ENCODE measurements around the gene RHBDD1. TPM values are rescaled to one million over a fixed set of nuclear protein-coding genes. Genes with fewer than 3 reads are reported as not detected.

RHBDD1 gene
- polyA plus RNA-seq, 1 of the 3 experiments (the other 2 are of a cell fraction) = 10.3 TPM

DNA sequence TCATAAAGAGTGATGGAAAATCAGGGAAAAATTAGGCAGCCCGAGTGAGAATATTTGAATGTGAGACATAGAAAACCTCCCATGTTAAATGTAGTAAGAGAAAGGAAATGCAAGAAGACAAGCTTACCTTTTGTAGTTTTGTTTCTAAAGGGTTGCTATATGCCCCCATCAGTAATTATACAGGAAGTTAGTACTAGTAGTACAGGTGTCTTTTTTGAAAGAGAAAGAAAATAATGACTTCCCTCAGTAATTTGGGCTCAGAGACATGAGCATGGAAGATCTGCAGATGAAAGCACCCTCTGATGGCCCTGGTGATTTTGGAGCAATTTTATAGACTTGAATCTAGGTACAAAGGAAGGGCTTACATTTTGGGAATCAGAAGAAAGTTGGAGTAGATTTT is 80.8 kb downstream of the RHBDD1 start:
- no peak for DNase-seq

DNA sequence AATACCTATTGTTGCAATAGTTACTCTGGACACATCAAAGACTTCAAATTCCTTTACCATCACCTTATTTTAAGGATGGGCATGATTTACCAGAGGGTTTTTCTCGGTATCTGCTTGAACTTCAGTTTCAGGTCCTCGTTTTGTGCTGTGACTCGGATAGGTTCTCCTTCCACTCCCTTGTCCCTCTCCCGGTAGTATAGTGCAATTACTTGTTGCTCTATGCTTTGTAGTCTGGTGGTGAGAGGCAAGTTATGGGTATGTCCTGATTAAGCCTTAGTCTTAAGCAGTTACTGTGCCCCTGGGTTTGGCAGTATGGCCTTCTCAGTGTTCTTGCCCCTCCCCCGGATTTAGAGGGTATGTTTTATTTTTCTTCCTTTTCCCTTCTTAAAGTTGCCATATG is 96.6 kb downstream of the RHBDD1 start:
- Histone ChIP-seq H3K9me3 (no peaks in the 10 kb centered on the region; the same call in 1 of the 2 replicates), H3K4me1 (ENCODE audit: control insufficient read depth in 1 of 2, insufficient read depth in 2 of 2, low read depth in 1 of 2, low read length in 1 of 2) (no peaks in the 10 kb centered on the region; a peak in 1 of 4 replicates), H3K27me3 (ENCODE audit: insufficient read depth) (no peaks in the 10 kb centered on the region), H3K4me2 (no peak overlapping the region), H3K9me2 (no peaks in the 10 kb centered on the region), H3K36me3 (replicated peaks in 1 of 2; ENCODE audit: control insufficient read depth in 1 of 2, insufficient read depth in 2 of 2, low read length in 1 of 2) (peaks cover 0 to 6% of the 10 kb centered on the region in 2 experiments), H4K20me1 (ENCODE audit: insufficient read depth) (no peaks in the 10 kb centered on the region), H3K79me2 (ENCODE audit: insufficient read depth) (no peaks in the 10 kb centered on the region), H2AFZ (ENCODE audit: low read depth) (no peak overlapping the region), H3K9ac (no peak overlapping the region), H3F3A (replicated peaks; ENCODE audit: insufficient read depth) (peaks cover 3% of the 10 kb centered on the region), H3K4me3 (ENCODE audit: low read depth in 2 of 2, low read length in 1 of 2) (no peak overlapping the region), H3K27ac (ENCODE audit: low read depth in 2 of 2, low read length in 1 of 2) (no peak overlapping the region)
- 93% methylated on average over 5 of the region's 5 CpGs for WGBS (ENCODE audit: low lambda C conversion rate)
- no peak for DNase-seq
- CTCF ChIA-PET = no interaction called here
- POLR2A ChIA-PET = no interaction called here
- TF ChIP-seq GATA2 (CRISPR knock-in tag; IDR thresholded peaks at IDR 0.05) (no peak), EZH2phosphoT487 (IDR thresholded peaks at IDR 0.05; ENCODE audit: borderline replicate concordance, low read depth) (no peak), NRF1 (IDR thresholded peaks at IDR 0.05; ENCODE audit: low read depth, low read length) (no peak), RCOR1 (IDR thresholded peaks at IDR 0.05; ENCODE audit: low read length) (no peak), RAD21 (IDR thresholded peaks at IDR 0.05; ENCODE audit: low read length) (no peak), YY1 (IDR thresholded peaks at IDR 0.05; ENCODE audit: low read depth) (no peak), NFIC (IDR thresholded peaks at IDR 0.05; ENCODE audit: borderline replicate concordance) (no peak), FOSL2 (IDR thresholded peaks at IDR 0.05; ENCODE audit: borderline replicate concordance, low read depth) (no peak)
- TF ChIP-seq, protein P1, sequence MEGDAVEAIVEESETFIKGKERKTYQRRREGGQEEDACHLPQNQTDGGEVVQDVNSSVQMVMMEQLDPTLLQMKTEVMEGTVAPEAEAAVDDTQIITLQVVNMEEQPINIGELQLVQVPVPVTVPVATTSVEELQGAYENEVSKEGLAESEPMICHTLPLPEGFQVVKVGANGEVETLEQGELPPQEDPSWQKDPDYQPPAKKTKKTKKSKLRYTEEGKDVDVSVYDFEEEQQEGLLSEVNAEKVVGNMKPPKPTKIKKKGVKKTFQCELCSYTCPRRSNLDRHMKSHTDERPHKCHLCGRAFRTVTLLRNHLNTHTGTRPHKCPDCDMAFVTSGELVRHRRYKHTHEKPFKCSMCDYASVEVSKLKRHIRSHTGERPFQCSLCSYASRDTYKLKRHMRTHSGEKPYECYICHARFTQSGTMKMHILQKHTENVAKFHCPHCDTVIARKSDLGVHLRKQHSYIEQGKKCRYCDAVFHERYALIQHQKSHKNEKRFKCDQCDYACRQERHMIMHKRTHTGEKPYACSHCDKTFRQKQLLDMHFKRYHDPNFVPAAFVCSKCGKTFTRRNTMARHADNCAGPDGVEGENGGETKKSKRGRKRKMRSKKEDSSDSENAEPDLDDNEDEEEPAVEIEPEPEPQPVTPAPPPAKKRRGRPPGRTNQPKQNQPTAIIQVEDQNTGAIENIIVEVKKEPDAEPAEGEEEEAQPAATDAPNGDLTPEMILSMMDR (IDR thresholded peaks at IDR 0.05) = no peak
- TF ChIP-seq, protein P2, sequence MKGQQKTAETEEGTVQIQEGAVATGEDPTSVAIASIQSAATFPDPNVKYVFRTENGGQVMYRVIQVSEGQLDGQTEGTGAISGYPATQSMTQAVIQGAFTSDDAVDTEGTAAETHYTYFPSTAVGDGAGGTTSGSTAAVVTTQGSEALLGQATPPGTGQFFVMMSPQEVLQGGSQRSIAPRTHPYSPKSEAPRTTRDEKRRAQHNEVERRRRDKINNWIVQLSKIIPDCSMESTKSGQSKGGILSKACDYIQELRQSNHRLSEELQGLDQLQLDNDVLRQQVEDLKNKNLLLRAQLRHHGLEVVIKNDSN (IDR thresholded peaks at IDR 0.05; ENCODE audit: borderline replicate concordance, low read depth) = no peak
- TF ChIP-seq, protein P3, sequence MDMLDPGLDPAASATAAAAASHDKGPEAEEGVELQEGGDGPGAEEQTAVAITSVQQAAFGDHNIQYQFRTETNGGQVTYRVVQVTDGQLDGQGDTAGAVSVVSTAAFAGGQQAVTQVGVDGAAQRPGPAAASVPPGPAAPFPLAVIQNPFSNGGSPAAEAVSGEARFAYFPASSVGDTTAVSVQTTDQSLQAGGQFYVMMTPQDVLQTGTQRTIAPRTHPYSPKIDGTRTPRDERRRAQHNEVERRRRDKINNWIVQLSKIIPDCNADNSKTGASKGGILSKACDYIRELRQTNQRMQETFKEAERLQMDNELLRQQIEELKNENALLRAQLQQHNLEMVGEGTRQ (IDR thresholded peaks at IDR 0.05; ENCODE audit: borderline replicate concordance, low read depth, low read length) = no peak
- TF ChIP-seq, protein P4, sequence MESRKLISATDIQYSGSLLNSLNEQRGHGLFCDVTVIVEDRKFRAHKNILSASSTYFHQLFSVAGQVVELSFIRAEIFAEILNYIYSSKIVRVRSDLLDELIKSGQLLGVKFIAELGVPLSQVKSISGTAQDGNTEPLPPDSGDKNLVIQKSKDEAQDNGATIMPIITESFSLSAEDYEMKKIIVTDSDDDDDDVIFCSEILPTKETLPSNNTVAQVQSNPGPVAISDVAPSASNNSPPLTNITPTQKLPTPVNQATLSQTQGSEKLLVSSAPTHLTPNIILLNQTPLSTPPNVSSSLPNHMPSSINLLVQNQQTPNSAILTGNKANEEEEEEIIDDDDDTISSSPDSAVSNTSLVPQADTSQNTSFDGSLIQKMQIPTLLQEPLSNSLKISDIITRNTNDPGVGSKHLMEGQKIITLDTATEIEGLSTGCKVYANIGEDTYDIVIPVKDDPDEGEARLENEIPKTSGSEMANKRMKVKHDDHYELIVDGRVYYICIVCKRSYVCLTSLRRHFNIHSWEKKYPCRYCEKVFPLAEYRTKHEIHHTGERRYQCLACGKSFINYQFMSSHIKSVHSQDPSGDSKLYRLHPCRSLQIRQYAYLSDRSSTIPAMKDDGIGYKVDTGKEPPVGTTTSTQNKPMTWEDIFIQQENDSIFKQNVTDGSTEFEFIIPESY (IDR thresholded peaks at IDR 0.05; ENCODE audit: borderline replicate concordance, low read depth) = no peak
- TF ChIP-seq, protein P5, sequence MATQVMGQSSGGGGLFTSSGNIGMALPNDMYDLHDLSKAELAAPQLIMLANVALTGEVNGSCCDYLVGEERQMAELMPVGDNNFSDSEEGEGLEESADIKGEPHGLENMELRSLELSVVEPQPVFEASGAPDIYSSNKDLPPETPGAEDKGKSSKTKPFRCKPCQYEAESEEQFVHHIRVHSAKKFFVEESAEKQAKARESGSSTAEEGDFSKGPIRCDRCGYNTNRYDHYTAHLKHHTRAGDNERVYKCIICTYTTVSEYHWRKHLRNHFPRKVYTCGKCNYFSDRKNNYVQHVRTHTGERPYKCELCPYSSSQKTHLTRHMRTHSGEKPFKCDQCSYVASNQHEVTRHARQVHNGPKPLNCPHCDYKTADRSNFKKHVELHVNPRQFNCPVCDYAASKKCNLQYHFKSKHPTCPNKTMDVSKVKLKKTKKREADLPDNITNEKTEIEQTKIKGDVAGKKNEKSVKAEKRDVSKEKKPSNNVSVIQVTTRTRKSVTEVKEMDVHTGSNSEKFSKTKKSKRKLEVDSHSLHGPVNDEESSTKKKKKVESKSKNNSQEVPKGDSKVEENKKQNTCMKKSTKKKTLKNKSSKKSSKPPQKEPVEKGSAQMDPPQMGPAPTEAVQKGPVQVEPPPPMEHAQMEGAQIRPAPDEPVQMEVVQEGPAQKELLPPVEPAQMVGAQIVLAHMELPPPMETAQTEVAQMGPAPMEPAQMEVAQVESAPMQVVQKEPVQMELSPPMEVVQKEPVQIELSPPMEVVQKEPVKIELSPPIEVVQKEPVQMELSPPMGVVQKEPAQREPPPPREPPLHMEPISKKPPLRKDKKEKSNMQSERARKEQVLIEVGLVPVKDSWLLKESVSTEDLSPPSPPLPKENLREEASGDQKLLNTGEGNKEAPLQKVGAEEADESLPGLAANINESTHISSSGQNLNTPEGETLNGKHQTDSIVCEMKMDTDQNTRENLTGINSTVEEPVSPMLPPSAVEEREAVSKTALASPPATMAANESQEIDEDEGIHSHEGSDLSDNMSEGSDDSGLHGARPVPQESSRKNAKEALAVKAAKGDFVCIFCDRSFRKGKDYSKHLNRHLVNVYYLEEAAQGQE (IDR thresholded peaks at IDR 0.05; ENCODE audit: low read depth, low read length) = no peak

More for the DNA sequence above, 80.8 kb downstream of the RHBDD1 start:
- POLR2A ChIA-PET = no interaction called here
- no peaks in the 10 kb centered on the region for H3K27me3 ChIP-seq (ENCODE audit: insufficient read depth)
- H3K79me2 ChIP-seq (ENCODE audit: insufficient read depth) = no peaks in the 10 kb centered on the region
- H3K4me1 ChIP-seq (ENCODE audit: control insufficient read depth in 1 of 2, insufficient read depth in 2 of 2, low read depth in 1 of 2, low read length in 1 of 2) = no peaks in the 10 kb centered on the region
- no peaks in the 10 kb centered on the region for H3K9me3 ChIP-seq
- H2AFZ ChIP-seq (ENCODE audit: low read depth) = no peak overlapping the region
- no peak for TF ChIP-seq MXI1 (IDR thresholded peaks at IDR 0.05; ENCODE audit: low read depth, low read length)
- TF ChIP-seq, protein P4 (IDR thresholded peaks at IDR 0.05; ENCODE audit: borderline replicate concordance, low read depth) = no peak
- H3K27ac ChIP-seq (ENCODE audit: low read depth in 2 of 2, low read length in 1 of 2) = no peak overlapping the region
- H4K20me1 ChIP-seq (ENCODE audit: insufficient read depth) = no peaks in the 10 kb centered on the region
- H3K4me3 ChIP-seq (ENCODE audit: low read depth in 2 of 2, low read length in 1 of 2) = no peak overlapping the region
- H3F3A ChIP-seq (replicated peaks; ENCODE audit: insufficient read depth) = no peaks in the 10 kb centered on the region
- no peak overlapping the region for H3K9ac ChIP-seq
- no peak overlapping the region for H3K4me2 ChIP-seq
- H3K9me2 ChIP-seq = no peaks in the 10 kb centered on the region
- CTCF ChIA-PET = no interaction called here
- H3K36me3 ChIP-seq (replicated peaks in 1 of 2; ENCODE audit: control insufficient read depth in 1 of 2, insufficient read depth in 2 of 2, low read length in 1 of 2) = no peaks in the 10 kb centered on the region
- 89% methylated on average over 1 of the region's 1 CpG for WGBS (ENCODE audit: low lambda C conversion rate)

Data from SK-N-SH (cell line).